Thymus (tissue), 11 donors: ENCODE data around the gene BUD31. TPM values are rescaled to one million over a fixed set of nuclear protein-coding genes. Genes with fewer than 3 reads are reported as not detected.
"Not testable (repeated sequence)": the region's sequence is repeated elsewhere in the genome, so short reads cannot be mapped to it uniquely, and the experiment has no call there.

Experiments used
- DNase-seq, 9 donors: peaks; one replicate each; pipeline ENCODE4 v3.0.0-alpha.2; 2013; ENCODE audit warnings: low spot score in 9 of 9, low read depth in 6 of 9, missing footprints in 1 of 9
- H3K27ac ChIP-seq, 2 donors: one replicate each; pipeline ENCODE4 v1.5.1; 2013; ENCODE audit warnings: control low read depth in 1 of 2, low read depth in 1 of 2, low read length in 1 of 2, mild to moderate bottlenecking in 1 of 2, moderate library complexity in 1 of 2
- H3K27me3 ChIP-seq, 2 donors: one replicate each; pipeline ENCODE4 v1.5.1; 2013; ENCODE audit warnings: low read length in 1 of 2; ENCODE audit not compliant: control insufficient read depth in 2 of 2, insufficient read depth in 1 of 2
- H3K36me3 ChIP-seq, 2 donors: one replicate each; pipeline ENCODE4 v1.5.1; 2013; ENCODE audit warnings: low read length in 1 of 2, mild to moderate bottlenecking in 1 of 2, moderate library complexity in 1 of 2; ENCODE audit not compliant: control insufficient read depth in 2 of 2, insufficient read depth in 2 of 2
- H3K4me1 ChIP-seq, 2 donors: one replicate each; pipeline ENCODE4 v1.5.1; 2013; ENCODE audit warnings: low read length in 2 of 2; ENCODE audit not compliant: control insufficient read depth in 2 of 2, insufficient read depth in 2 of 2
- H3K4me3 ChIP-seq, 2 donors: one replicate each; pipeline ENCODE4 v1.5.1; 2013; ENCODE audit warnings: low read length in 2 of 2, control low read depth in 1 of 2, mild to moderate bottlenecking in 1 of 2
- H3K9me3 ChIP-seq, 2 donors: one replicate each; pipeline ENCODE4 v1.5.1; 2013; ENCODE audit warnings: low read length in 1 of 2, mild to moderate bottlenecking in 1 of 2; ENCODE audit not compliant: control insufficient read depth in 2 of 2, insufficient read depth in 1 of 2
- WGBS: extraction: QIAGEN DNeasy Blood & Tissue Kit; methylation state at CpG from one replicate; pipeline ENCODE4 v1.1.7; 2013; 5-methylcytosine and 5-hydroxymethylcytosine counted together
- polyA plus RNA-seq: library from polyadenylated mRNA; stranded (reverse); fragments of 200-250 nt; gene quantifications from one replicate; pipeline ENCODE4 v1.2.3, GENCODE V29; 2013
- total RNA-seq: library from RNA; stranded (reverse); fragments of 120-200 nt; gene quantifications from one replicate; pipeline ENCODE4 v1.2.4, GENCODE V29; 2013
- donor health status: healthy.

Gene BUD31
- total and polyA plus RNA-seq, 2 donors, result 102 to 123 TPM

- H3K4me1 ChIP-seq, result peaks cover 13 to 17% of the 10 kb centered on the region in 2 donors
- H3K9me3 ChIP-seq, result no peaks in the 10 kb centered on the region
- H3K27ac ChIP-seq, result no peak overlapping the region
- H3K27me3 ChIP-seq, result no peaks in the 10 kb centered on the region
- H3K36me3 ChIP-seq, result peaks cover 54 to 56% of the 10 kb centered on the region in 2 donors
- DNase-seq, result no peak
- WGBS, result 97% methylated on average over 5 of the region's 5 CpGs
- H3K4me3 ChIP-seq, result no peak overlapping the region
Observed at GRCh38 chr7:99403764-99404163, 5.0 kb upstream of the BUD31 start.

DNA sequence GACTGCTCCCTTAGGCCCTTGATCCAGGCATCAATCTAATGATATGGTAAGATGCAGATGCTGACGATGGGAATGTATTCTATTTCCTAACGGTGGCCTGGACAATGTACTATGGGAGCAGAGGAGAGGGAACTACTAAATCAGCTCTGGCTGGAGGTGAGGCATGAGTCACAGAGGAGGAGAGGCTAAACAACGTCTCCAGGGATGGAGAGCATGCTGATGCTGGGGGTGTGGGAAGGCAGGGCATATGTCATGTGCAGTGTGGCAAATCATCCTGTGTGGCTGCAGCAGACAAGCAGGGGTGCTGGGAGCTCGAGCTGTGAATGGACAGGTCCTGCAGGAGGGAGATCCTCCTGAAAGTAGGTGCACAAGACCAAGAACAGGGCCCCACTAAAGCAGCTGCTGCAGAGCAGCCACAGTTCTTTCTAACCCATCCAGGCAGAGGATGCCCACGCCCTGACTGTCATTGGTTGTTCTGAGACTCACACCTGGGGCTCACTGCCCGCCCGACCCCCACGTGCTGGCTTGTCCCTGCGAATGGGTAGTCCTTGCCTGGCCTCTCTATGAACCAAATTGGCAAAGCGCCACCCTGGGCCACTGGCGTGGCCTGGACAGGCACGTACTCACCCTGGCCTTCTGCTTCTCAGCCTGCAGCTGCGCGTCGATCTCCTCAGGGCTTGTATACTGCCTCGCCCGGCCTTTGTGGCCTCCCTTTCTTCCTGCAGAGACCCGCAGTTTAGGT, 4.4 kb upstream of the BUD31 start:
- no peak overlapping the region for H3K4me3 ChIP-seq
- peaks cover 13 to 17% of the 10 kb centered on the region in 2 donors for H3K4me1 ChIP-seq
- no peak for DNase-seq
- peaks cover 49% of the 10 kb centered on the region in 2 donors for H3K36me3 ChIP-seq
- H3K9me3 ChIP-seq, result no peaks in the 10 kb centered on the region
- no peak overlapping the region for H3K27ac ChIP-seq
- WGBS, result 97% methylated on average over 18 of the region's 18 CpGs
- no peaks in the 10 kb centered on the region for H3K27me3 ChIP-seq

- Histone ChIP-seq H3K4me3 (no peak overlapping the region), H3K27ac (no peak overlapping the region), H3K36me3 (peaks cover 44% of the 10 kb centered on the region in 2 donors), H3K27me3 (no peaks in the 10 kb centered on the region), H3K4me1 (peaks cover 18 to 20% of the 10 kb centered on the region in 2 donors), H3K9me3 (no peaks in the 10 kb centered on the region)
- no peak for DNase-seq
- 98% methylated on average over 10 of the region's 10 CpGs for WGBS
Observed at GRCh38 chr7:99404977-99405320, 3.8 kb upstream of the BUD31 start.

- peak in 1 of 9 donors; percentile 41 for DNase-seq
- H3K4me1 ChIP-seq, result peaks cover 20 to 25% of the 10 kb centered on the region in 2 donors
Observed at GRCh38 chr7:99406557-99406956, 2.2 kb upstream of the BUD31 start.

GRCh38 chr7:99407872-99408378, 844 bp upstream of the BUD31 start:
- peaks cover 20 to 25% of the 10 kb centered on the region in 2 donors for H3K4me1 ChIP-seq
- under 1% methylated on average over 28 of the region's 28 CpGs for WGBS
- peak overlapping the region; percentile 66 to 99 for H3K4me3 ChIP-seq
- H3K27ac ChIP-seq, result peak overlapping the region; percentile 94
- no peaks in the 10 kb centered on the region for H3K9me3 ChIP-seq
- peaks cover 32 to 45% of the 10 kb centered on the region in 2 donors for H3K36me3 ChIP-seq
- DNase-seq, result peak in 2 of 9 donors; percentile 10 to 16
- no peaks in the 10 kb centered on the region for H3K27me3 ChIP-seq

More at GRCh38 chr7:99406557-99406956, 2.2 kb upstream of the BUD31 start:
- Histone ChIP-seq H3K27me3 (no peaks in the 10 kb centered on the region), H3K4me3 (no peak overlapping the region), H3K9me3 (no peaks in the 10 kb centered on the region), H3K27ac (peak overlapping the region in 1 of 2 donors; percentile 38), H3K36me3 (peaks cover 33 to 42% of the 10 kb centered on the region in 2 donors)
- 49% methylated on average over 1 of the region's 1 CpG for WGBS

- DNase-seq, result peak in 1 of 9 donors; percentile 14
- Histone ChIP-seq H3K4me3 (peak overlapping the region; percentile 66 to 99), H3K27ac (peak overlapping the region; percentile 84 to 94), H3K27me3 (no peaks in the 10 kb centered on the region), H3K4me1 (peaks cover 20 to 25% of the 10 kb centered on the region in 2 donors), H3K36me3 (peaks cover 25 to 45% of the 10 kb centered on the region in 2 donors), H3K9me3 (no peaks in the 10 kb centered on the region)
- WGBS, result under 1% methylated on average over 18 of the region's 18 CpGs
Observed at GRCh38 chr7:99409192-99409572, 413 bp downstream of the BUD31 start.

GRCh38 chr7:99409806-99410205, 1.0 kb downstream of the BUD31 start:
- peaks cover 20 to 25% of the 10 kb centered on the region in 2 donors for H3K4me1 ChIP-seq

GRCh38 chr7:99410635-99411034, 1.9 kb downstream of the BUD31 start:
- H3K27me3 ChIP-seq, result no peaks in the 10 kb centered on the region
- no peak for DNase-seq
- no peaks in the 10 kb centered on the region for H3K9me3 ChIP-seq
- no peak overlapping the region for H3K27ac ChIP-seq
- WGBS, result 96% methylated on average over 2 of the region's 2 CpGs
- peaks cover 32 to 51% of the 10 kb centered on the region in 2 donors for H3K36me3 ChIP-seq
- H3K4me3 ChIP-seq, result no peak overlapping the region
- peaks cover 20 to 25% of the 10 kb centered on the region in 2 donors for H3K4me1 ChIP-seq

More at GRCh38 chr7:99409806-99410205, 1.0 kb downstream of the BUD31 start:
- Histone ChIP-seq H3K36me3 (peaks cover 25 to 46% of the 10 kb centered on the region in 2 donors), H3K4me3 (peak overlapping the region; percentile 66 to 99), H3K9me3 (no peaks in the 10 kb centered on the region), H3K27me3 (no peaks in the 10 kb centered on the region), H3K27ac (peak overlapping the region in 1 of 2 donors; percentile 84)
- DNase-seq, result no peak
- 47% methylated on average over 3 of the region's 3 CpGs for WGBS

GRCh38 chr7:99415513-99416127, 6.9 kb downstream of the BUD31 start:
- not testable (repeated sequence) for H3K27me3 ChIP-seq, H3K27ac ChIP-seq, H3K4me1 ChIP-seq, H3K9me3 ChIP-seq, H3K4me3 ChIP-seq, DNase-seq
- H3K36me3 ChIP-seq, result peaks cover 80 to 94% of the 10 kb centered on the region in 2 donors
- WGBS, result 94% methylated on average over 17 of the region's 17 CpGs
